HepG2 (cell line): ENCODE data around the gene USB1. TPM values are rescaled to one million over a fixed set of nuclear protein-coding genes. Genes with fewer than 3 reads are reported as not detected.
A peak's percentile ranks its signal among the peaks of the same experiment; 100 is the strongest.

ENCODE experiments used
- ATRX ChIP-seq: sonication (generic); formaldehyde crosslinking; IDR thresholded peaks from 2 replicates; pipeline ENCODE4 v1.4.0; 2020; ENCODE audit warnings: missing genetic modification reagents, borderline replicate concordance
- ELF4 ChIP-seq: sonication (generic); formaldehyde crosslinking; IDR thresholded peaks from 2 replicates; pipeline ENCODE4 v1.5.0; 2020; ENCODE audit warnings: missing genetic modification reagents, mild to moderate bottlenecking, moderate library complexity, borderline replicate concordance
- ETV6 ChIP-seq: sonication (generic); formaldehyde crosslinking; conservative IDR thresholded peaks from 2 replicates; pipeline ENCODE4 v1.4.0; 2020; ENCODE audit warnings: missing genetic modification reagents
- IKZF1 ChIP-seq: fragments of 450-650 bp; IDR thresholded peaks from 2 replicates; pipeline ENCODE4 v1.7.1; 2016
- IKZF4 ChIP-seq: sonication (generic); formaldehyde crosslinking; IDR thresholded peaks from 2 replicates; pipeline ENCODE4 v1.5.1; 2020; ENCODE audit warnings: borderline replicate concordance, mild to moderate bottlenecking, low read depth, missing genetic modification reagents; ENCODE audit errors: not compliant biosample characterization
- KAT7 ChIP-seq: IDR thresholded peaks from 2 replicates; pipeline ENCODE4 v1.6.1; 2018; ENCODE audit warnings: borderline replicate concordance, missing compliant biosample characterization
- KDM1A ChIP-seq: IDR thresholded peaks from 2 replicates; pipeline ENCODE4 v1.6.1; 2016; ENCODE audit warnings: missing compliant biosample characterization
- NCOA5 ChIP-seq: sonication (generic); formaldehyde crosslinking; IDR thresholded peaks from 2 replicates; pipeline ENCODE4 v1.4.0; 2020; ENCODE audit warnings: missing genetic modification reagents
- RFX5 ChIP-seq: IDR thresholded peaks from 2 replicates; pipeline ENCODE4 v1.6.1; 2011; ENCODE audit warnings: low read depth, low read length, improper control_type of control experiment
- SKI ChIP-seq: fragments of 450-650 bp; IDR thresholded peaks from one replicate; pipeline ENCODE4 v1.6.1; 2018; ENCODE audit warnings: mild to moderate bottlenecking; ENCODE audit not compliant: partially characterized antibody
- SMC3 ChIP-seq: IDR thresholded peaks from 2 replicates; pipeline ENCODE4 v1.6.1; 2011; ENCODE audit warnings: low read length, improper control_type of control experiment
- SP5 ChIP-seq: IDR thresholded peaks from 2 replicates; pipeline ENCODE4 v1.6.1; 2016; ENCODE audit warnings: low read depth, borderline replicate concordance
- TOE1 ChIP-seq: sonication (generic); formaldehyde crosslinking; IDR thresholded peaks from 2 replicates; pipeline ENCODE4 v1.4.0; 2020; ENCODE audit warnings: mild to moderate bottlenecking, missing genetic modification reagents
- YEATS4 ChIP-seq: sonication (generic); formaldehyde crosslinking; IDR thresholded peaks from 2 replicates; pipeline ENCODE4 v1.4.0; 2020; ENCODE audit warnings: missing genetic modification reagents, borderline replicate concordance
- ZBTB8A ChIP-seq: sonication (generic); formaldehyde crosslinking; IDR thresholded peaks from 2 replicates; pipeline ENCODE4 v1.4.0; 2020; ENCODE audit warnings: mild to moderate bottlenecking, low read depth, missing genetic modification reagents, borderline replicate concordance
- ZKSCAN8 ChIP-seq: IDR thresholded peaks from 2 replicates; pipeline ENCODE4 v1.6.1; 2016; ENCODE audit warnings: borderline replicate concordance, missing genetic modification reagents, missing compliant biosample characterization
- ZNF101 ChIP-seq: sonication (generic); formaldehyde crosslinking; IDR thresholded peaks from 2 replicates; pipeline ENCODE4 v1.4.0; 2020; ENCODE audit warnings: mild to moderate bottlenecking, low read depth, missing genetic modification reagents, borderline replicate concordance
- ZNF160 ChIP-seq: sonication (generic); formaldehyde crosslinking; IDR thresholded peaks from 2 replicates; pipeline ENCODE4 v1.8.0; 2022; ENCODE audit warnings: mild to moderate bottlenecking, inconsistent platforms, missing genetic modification reagents
- ZNF235 ChIP-seq: sonication (generic); formaldehyde crosslinking; IDR thresholded peaks from 2 replicates; pipeline ENCODE4 v1.8.1; 2023; ENCODE audit warnings: mild to moderate bottlenecking, missing genetic modification reagents, borderline replicate concordance
- ZNF549 ChIP-seq: sonication (generic); formaldehyde crosslinking; IDR thresholded peaks from 2 replicates; pipeline ENCODE4 v1.5.0; 2020; ENCODE audit warnings: missing genetic modification reagents
- ZNF562 ChIP-seq: sonication (generic); formaldehyde crosslinking; IDR thresholded peaks from 2 replicates; pipeline ENCODE4 v1.8.0; 2022; ENCODE audit warnings: missing genetic modification reagents, borderline replicate concordance
- ZNF816 ChIP-seq: sonication (generic); formaldehyde crosslinking; IDR thresholded peaks from 2 replicates; pipeline ENCODE4 v1.8.0; 2022; ENCODE audit warnings: missing genetic modification reagents, mild to moderate bottlenecking, borderline replicate concordance
- polyA plus RNA-seq, 8 experiments: library from polyadenylated mRNA; depleted of rRNA in 3 of 8; stranded (reverse) in 7 of 8; unstranded in 1 of 8; fragments of >200 nt; fragmentation: Illumina TruSeq in 4 of 8; extraction: Trizol in 4 of 8; gene quantifications; 2 replicates each; pipeline versions ENCODE4 v1.2.1 to v1.2.3, GENCODE V29; 2011 to 2016; ENCODE audit warnings: low read depth in 4 of 8, missing spikeins in 1 of 8, mixed read lengths in 1 of 8; ENCODE audit not compliant: insufficient read depth in 1 of 8
- total RNA-seq, 5 experiments: library from RNA; depleted of rRNA; stranded (reverse); fragments of >200 nt; fragmentation: Illumina TruSeq; extraction: Trizol; gene quantifications; 2 replicates each; pipeline ENCODE4 v1.2.3, GENCODE V29; 2016; ENCODE audit warnings: low read depth in 1 of 5
- TF ChIP-seq, protein P1 (sequence below), 2 experiments: sonication (generic) in 1 of 2; formaldehyde crosslinking in 1 of 2; IDR thresholded peaks; 2 replicates each; pipeline versions ENCODE4 v1.4.0 to v1.6.1; 2018 to 2020; ENCODE audit warnings: missing genetic modification reagents in 2 of 2, borderline replicate concordance in 1 of 2, low read depth in 1 of 2, mild to moderate bottlenecking in 1 of 2, missing biosample characterization in 1 of 2
- TF ChIP-seq, protein P2 (sequence below): IDR thresholded peaks from 2 replicates; pipeline ENCODE4 v1.6.1; 2012; ENCODE audit warnings: inconsistent platforms
- TF ChIP-seq, protein P3 (sequence below): sonication (generic); formaldehyde crosslinking; IDR thresholded peaks from 2 replicates; pipeline ENCODE4 v1.5.0; 2020; ENCODE audit warnings: missing genetic modification reagents
- TF ChIP-seq, protein P4 (sequence below): sonication (generic); formaldehyde crosslinking; IDR thresholded peaks from 2 replicates; pipeline ENCODE4 v1.9.0; 2021; ENCODE audit warnings: missing genetic modification reagents, borderline replicate concordance

The USB1 gene
- total and polyA plus RNA-seq, 2 of the 13 experiments (the other 11 are each of a cell fraction or from before 2014, with no cell fraction given): 16.7 to 65.4 TPM

DNA sequence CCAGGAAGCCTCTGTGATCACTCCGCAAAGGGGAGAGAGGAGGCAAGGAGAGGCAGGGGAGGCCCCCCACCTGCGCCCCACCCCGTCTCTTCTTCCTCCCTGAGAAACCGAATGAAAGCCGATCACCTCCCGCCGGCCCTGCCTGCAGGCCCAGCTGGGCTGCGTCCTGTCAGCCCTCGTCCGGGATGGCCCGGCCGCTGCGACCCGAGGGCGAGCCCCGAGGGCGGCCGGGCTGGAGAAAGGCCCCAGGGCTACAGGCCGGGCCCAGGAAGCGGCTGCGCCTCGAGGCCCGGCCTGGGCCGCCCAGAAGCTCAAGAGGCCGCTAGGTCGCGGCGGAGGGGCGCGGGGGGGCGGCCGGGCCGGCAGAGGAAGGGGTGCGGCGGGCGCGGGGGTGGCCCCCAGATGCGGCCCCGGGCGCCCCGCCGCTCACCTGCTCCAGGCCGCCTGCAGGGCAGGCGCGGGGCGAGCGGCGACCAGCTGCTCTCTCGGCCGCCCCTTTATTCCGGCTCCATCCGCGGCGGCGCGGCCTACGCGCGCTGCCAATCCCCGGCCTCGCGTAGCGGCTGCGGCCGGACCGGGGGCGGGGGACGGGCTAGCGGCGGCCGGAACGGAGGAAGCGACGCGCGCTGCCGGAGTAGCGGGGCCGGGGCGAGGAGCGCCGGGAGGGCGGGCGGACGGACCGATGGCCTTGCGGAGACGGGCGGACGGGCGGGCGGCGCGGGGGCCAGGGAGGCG is 1.1 kb upstream of the USB1 start, which contains the start of gene ZNF319 (continued):
- TF ChIP-seq IKZF4 (CRISPR knock-in tag) (peak; percentile 54), KDM1A (CRISPR knock-in tag) (no peak), KAT7 (CRISPR knock-in tag) (no peak), ZNF816 (CRISPR knock-in tag) (no peak), ZNF549 (CRISPR knock-in tag) (no peak), ATRX (no peak), SMC3 (no peak), ZNF160 (CRISPR knock-in tag) (no peak), ZNF235 (CRISPR knock-in tag) (no peak), RFX5 (no peak), YEATS4 (CRISPR knock-in tag) (peak; percentile 25; the same call in 1 of the 2 replicates), TOE1 (CRISPR knock-in tag) (no peak), IKZF1 (no peak), ZNF562 (CRISPR knock-in tag) (0 out of 2 replicates have a peak, but pooled peaks have one; percentile 18), ETV6 (CRISPR knock-in tag) (no peak), SKI (no peak), NCOA5 (no peak), ELF4 (CRISPR knock-in tag) (no peak), ZBTB8A (CRISPR knock-in tag) (no peak), ZKSCAN8 (CRISPR knock-in tag) (no peak), SP5 (CRISPR knock-in tag) (no peak), ZNF101 (CRISPR knock-in tag) (no peak)
- TF ChIP-seq, protein P1, sequence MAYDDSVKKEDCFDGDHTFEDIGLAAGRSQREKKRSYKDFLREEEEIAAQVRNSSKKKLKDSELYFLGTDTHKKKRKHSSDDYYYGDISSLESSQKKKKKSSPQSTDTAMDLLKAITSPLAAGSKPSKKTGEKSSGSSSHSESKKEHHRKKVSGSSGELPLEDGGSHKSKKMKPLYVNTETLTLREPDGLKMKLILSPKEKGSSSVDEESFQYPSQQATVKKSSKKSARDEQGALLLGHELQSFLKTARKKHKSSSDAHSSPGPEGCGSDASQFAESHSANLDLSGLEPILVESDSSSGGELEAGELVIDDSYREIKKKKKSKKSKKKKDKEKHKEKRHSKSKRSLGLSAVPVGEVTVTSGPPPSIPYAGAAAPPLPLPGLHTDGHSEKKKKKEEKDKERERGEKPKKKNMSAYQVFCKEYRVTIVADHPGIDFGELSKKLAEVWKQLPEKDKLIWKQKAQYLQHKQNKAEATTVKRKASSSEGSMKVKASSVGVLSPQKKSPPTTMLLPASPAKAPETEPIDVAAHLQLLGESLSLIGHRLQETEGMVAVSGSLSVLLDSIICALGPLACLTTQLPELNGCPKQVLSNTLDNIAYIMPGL (CRISPR knock-in tag; IDR thresholded peaks at IDR 0.05; ENCODE audit: borderline replicate concordance in 1 of 2, low read depth in 1 of 2): peak; percentile 46 to 83; a peak in 1 of 4 replicates
- TF ChIP-seq, protein P2, sequence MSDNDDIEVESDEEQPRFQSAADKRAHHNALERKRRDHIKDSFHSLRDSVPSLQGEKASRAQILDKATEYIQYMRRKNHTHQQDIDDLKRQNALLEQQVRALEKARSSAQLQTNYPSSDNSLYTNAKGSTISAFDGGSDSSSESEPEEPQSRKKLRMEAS: 0 out of 2 replicates have a peak, but pooled peaks have one; percentile 31
- TF ChIP-seq, protein P3, sequence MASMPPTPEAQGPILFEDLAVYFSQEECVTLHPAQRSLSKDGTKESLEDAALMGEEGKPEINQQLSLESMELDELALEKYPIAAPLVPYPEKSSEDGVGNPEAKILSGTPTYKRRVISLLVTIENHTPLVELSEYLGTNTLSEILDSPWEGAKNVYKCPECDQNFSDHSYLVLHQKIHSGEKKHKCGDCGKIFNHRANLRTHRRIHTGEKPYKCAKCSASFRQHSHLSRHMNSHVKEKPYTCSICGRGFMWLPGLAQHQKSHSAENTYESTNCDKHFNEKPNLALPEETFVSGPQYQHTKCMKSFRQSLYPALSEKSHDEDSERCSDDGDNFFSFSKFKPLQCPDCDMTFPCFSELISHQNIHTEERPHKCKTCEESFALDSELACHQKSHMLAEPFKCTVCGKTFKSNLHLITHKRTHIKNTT (CRISPR knock-in tag): no peak
- TF ChIP-seq, protein P4, sequence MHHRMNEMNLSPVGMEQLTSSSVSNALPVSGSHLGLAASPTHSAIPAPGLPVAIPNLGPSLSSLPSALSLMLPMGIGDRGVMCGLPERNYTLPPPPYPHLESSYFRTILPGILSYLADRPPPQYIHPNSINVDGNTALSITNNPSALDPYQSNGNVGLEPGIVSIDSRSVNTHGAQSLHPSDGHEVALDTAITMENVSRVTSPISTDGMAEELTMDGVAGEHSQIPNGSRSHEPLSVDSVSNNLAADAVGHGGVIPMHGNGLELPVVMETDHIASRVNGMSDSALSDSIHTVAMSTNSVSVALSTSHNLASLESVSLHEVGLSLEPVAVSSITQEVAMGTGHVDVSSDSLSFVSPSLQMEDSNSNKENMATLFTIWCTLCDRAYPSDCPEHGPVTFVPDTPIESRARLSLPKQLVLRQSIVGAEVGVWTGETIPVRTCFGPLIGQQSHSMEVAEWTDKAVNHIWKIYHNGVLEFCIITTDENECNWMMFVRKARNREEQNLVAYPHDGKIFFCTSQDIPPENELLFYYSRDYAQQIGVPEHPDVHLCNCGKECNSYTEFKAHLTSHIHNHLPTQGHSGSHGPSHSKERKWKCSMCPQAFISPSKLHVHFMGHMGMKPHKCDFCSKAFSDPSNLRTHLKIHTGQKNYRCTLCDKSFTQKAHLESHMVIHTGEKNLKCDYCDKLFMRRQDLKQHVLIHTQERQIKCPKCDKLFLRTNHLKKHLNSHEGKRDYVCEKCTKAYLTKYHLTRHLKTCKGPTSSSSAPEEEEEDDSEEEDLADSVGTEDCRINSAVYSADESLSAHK (CRISPR knock-in tag): no peak
